Colonic mucosa (tissue), 4 donors: Measurements from ENCODE around the gene OGFR. TPM values are rescaled to one million over a fixed set of nuclear protein-coding genes. Genes with fewer than 3 reads are reported as not detected.

Source experiments
- DNase-seq: peaks from one replicate; pipeline ENCODE4 v3.0.0-alpha.2; 2020
- H3K27ac ChIP-seq: fragments of 200-600 bp; one replicate; pipeline ENCODE4 v1.8.0; 2021
- H3K27me3 ChIP-seq: fragments of 200-600 bp; one replicate; pipeline ENCODE4 v1.8.0; 2021
- H3K36me3 ChIP-seq: fragments of 200-600 bp; one replicate; pipeline ENCODE4 v1.8.0; 2021
- H3K4me1 ChIP-seq: fragments of 200-600 bp; one replicate; pipeline ENCODE4 v1.8.0; 2021; ENCODE audit warnings: mild to moderate bottlenecking
- H3K4me3 ChIP-seq: fragments of 200-600 bp; one replicate; pipeline ENCODE4 v1.8.0; 2021
- H3K9ac ChIP-seq, 2 donors: one replicate each; pipeline ENCODE4 v1.7.0; 2013; ENCODE audit warnings: control low read depth in 2 of 2, low read depth in 2 of 2, low read length in 2 of 2
- H3K9me3 ChIP-seq: fragments of 200-600 bp; one replicate; pipeline ENCODE4 v1.8.0; 2021
- CTCF ChIP-seq: fragments of 200-600 bp; IDR thresholded peaks from one replicate; pipeline ENCODE4 v1.8.0; 2022; ENCODE audit warnings: antibody characterized with exemption, mild to moderate bottlenecking
- intact Hi-C: fragments of 100-400 bp; cut with DNase I; formaldehyde crosslinking; loops from one replicate; pipeline ENCODE4 v1.14.1; 2022
- total RNA-seq, 2 donors: library from RNA; stranded (reverse); fragmentation: NEBNext Ultra II Directional in 1 of 2; extraction: Animal tissue kit (Norgen Biotek cat#: 25700) in 1 of 2; gene quantifications; one replicate each; pipeline ENCODE4 v1.2.1, GENCODE V29; 2021
- donor health status: healthy.
- donor health status: DM: no; HTN: no; CAD: no.
- donor health status: DM: no; HTN: no; CAD: no.

Gene OGFR
- total RNA-seq, 2 donors from 2014 or later: 36.3 to 36.8 TPM

GRCh38 chr20:62827311-62828038 is 22.8 kb downstream of the OGFR start:
- Histone ChIP-seq H3K4me3 (no peak overlapping the region), H3K27ac (no peak overlapping the region), H3K27me3 (no peaks in the 10 kb centered on the region), H3K9me3 (no peaks in the 10 kb centered on the region), H3K4me1 (peaks cover 25% of the 10 kb centered on the region), H3K36me3 (no peaks in the 10 kb centered on the region), H3K9ac (no peak overlapping the region)
- DNase-seq: no peak
- no peak for TF ChIP-seq CTCF
- intact Hi-C loops: no loop called here

- intact Hi-C loops: no loop called here
- Histone ChIP-seq H3K9ac (no peak overlapping the region), H3K27ac (no peak overlapping the region), H3K9me3 (no peaks in the 10 kb centered on the region), H3K36me3 (no peaks in the 10 kb centered on the region), H3K27me3 (no peaks in the 10 kb centered on the region), H3K4me3 (no peak overlapping the region), H3K4me1 (peaks cover 27% of the 10 kb centered on the region)
- no peak for DNase-seq
- TF ChIP-seq CTCF: no peak
Observed at GRCh38 chr20:62828051-62828450, 23.4 kb downstream of the OGFR start.

- Histone ChIP-seq H3K36me3 (no peaks in the 10 kb centered on the region), H3K4me3 (no peak overlapping the region), H3K9ac (no peak overlapping the region), H3K27me3 (no peaks in the 10 kb centered on the region), H3K9me3 (no peaks in the 10 kb centered on the region), H3K27ac (no peak overlapping the region), H3K4me1 (peaks cover 27% of the 10 kb centered on the region)
- TF ChIP-seq CTCF: no peak
- no peak for DNase-seq
- intact Hi-C loops: no loop called here
Observed at GRCh38 chr20:62828511-62829230, 24.0 kb downstream of the OGFR start.

- Histone ChIP-seq H3K27ac (no peak overlapping the region), H3K27me3 (no peaks in the 10 kb centered on the region), H3K36me3 (no peaks in the 10 kb centered on the region), H3K9ac (no peak overlapping the region), H3K4me1 (peaks cover 23% of the 10 kb centered on the region), H3K9me3 (no peaks in the 10 kb centered on the region), H3K4me3 (no peak overlapping the region)
- intact Hi-C loops: no loop called here
- no peak for TF ChIP-seq CTCF
- no peak for DNase-seq
Observed at GRCh38 chr20:62829231-62830230, 24.9 kb downstream of the OGFR start.

- TF ChIP-seq CTCF: no peak
- intact Hi-C loops: no loop called here
- H3K4me1 ChIP-seq: peaks cover 21% of the 10 kb centered on the region
- no peaks in the 10 kb centered on the region for H3K36me3 ChIP-seq
- DNase-seq: no peak
- no peak overlapping the region for H3K4me3 ChIP-seq
- H3K27me3 ChIP-seq: no peaks in the 10 kb centered on the region
- no peaks in the 10 kb centered on the region for H3K9me3 ChIP-seq
- H3K27ac ChIP-seq: no peak overlapping the region
- H3K9ac ChIP-seq: no peak overlapping the region
Observed at GRCh38 chr20:62830251-62830650, 25.6 kb downstream of the OGFR start.
